Measurements from ENCODE around the gene ATF2.

Gene ATF2

DNA sequence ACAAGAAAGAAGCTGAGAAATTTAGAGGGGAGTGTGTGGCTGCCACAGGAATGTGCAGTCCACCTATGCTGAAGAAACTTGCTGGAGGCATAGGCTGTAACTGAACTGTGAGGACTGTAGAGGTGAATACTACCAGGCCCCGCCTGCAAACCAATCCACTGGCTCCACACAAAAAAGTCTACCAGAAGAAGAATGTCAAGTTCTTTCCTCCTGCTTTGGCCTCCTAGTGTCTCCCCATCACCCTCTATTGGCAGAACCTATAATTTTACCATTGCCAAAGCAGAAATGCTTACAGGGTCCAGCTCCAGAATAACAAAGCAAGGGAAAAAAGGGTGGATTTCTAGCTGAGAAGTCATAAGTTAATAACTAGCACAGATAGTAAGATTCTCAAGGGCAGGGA, 19.4 kb upstream of the ATF2 start:
- Histone ChIP-seq H3K4me3 (no peak overlapping the region), H3K9me3 (ENCODE audit: low read depth, low read length) (no peaks in the 10 kb centered on the region), H3K9ac (ENCODE audit: insufficient read length) (no peak overlapping the region), H3K27ac (no peak overlapping the region), H3K36me3 (ENCODE audit: insufficient read depth, low read length) (no peaks in the 10 kb centered on the region)
- no peak for DNase-seq (ENCODE audit: low read depth, low spot score)
- TF ChIP-seq FOXP2 (optimal IDR thresholded peaks at IDR 0.05; ENCODE audit: control extremely low read depth, extremely low read length, insufficient read depth) (no peak), POLR2AphosphoS5 (IDR thresholded peaks at IDR 0.05; ENCODE audit: borderline replicate concordance, low read depth, low read length) (no peak), EZH2 (IDR thresholded peaks at IDR 0.05) (no peak)

- Histone ChIP-seq H3K36me3 (ENCODE audit: insufficient read depth, low read length) (peaks cover 19% of the 10 kb centered on the region), H3K9ac (ENCODE audit: insufficient read length) (no peak overlapping the region), H3K9me3 (ENCODE audit: low read depth, low read length) (no peaks in the 10 kb centered on the region), H3K4me3 (no peak overlapping the region), H3K27ac (no peak overlapping the region)
- DNase-seq (ENCODE audit: low read depth, low spot score): no peak
- TF ChIP-seq POLR2AphosphoS5 (IDR thresholded peaks at IDR 0.05; ENCODE audit: borderline replicate concordance, low read depth, low read length) (no peak), EZH2 (IDR thresholded peaks at IDR 0.05) (no peak), FOXP2 (optimal IDR thresholded peaks at IDR 0.05; ENCODE audit: control extremely low read depth, extremely low read length, insufficient read depth) (no peak)
These were observed 15.7 kb upstream of the ATF2 start for GRCh38 chr2:175183674-175184073.

DNA sequence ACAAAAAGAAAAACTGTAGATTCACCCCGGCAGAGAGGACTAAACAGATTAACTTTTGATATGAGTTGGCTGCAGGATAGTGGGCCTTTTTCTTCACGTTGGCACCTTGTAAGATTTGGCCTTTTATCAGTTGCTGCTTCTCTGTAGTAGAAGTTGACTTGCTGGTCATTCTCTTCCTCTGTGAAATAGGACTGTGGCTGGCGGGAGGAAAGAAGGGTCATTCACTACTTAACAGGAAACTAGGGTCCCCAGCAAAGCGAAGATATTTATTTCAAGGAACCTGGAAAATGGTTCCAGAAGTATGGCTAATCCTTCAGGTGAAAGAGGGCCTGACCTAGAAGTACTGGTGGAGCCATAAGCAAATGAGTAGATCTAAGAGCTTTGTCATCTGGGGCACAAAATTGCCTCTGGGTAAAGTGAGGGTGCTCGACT, 13.9 kb upstream of the ATF2 start:
- TF ChIP-seq FOXP2 (optimal IDR thresholded peaks at IDR 0.05; ENCODE audit: control extremely low read depth, extremely low read length, insufficient read depth) (peak; percentile 5), POLR2AphosphoS5 (IDR thresholded peaks at IDR 0.05; ENCODE audit: borderline replicate concordance, low read depth, low read length) (no peak)
- Histone ChIP-seq H3K27ac (peak overlapping the region; percentile 83), H3K4me3 (peak overlapping the region; percentile 98), H3K9me3 (ENCODE audit: low read depth, low read length) (no peaks in the 10 kb centered on the region), H3K36me3 (ENCODE audit: insufficient read depth, low read length) (peaks cover 37% of the 10 kb centered on the region), H3K9ac (ENCODE audit: insufficient read length) (peak overlapping the region; percentile 99)
- no peak for DNase-seq (ENCODE audit: low read depth, low spot score)

- peak; percentile 88 for DNase-seq (ENCODE audit: low read depth, low spot score)
- Histone ChIP-seq H3K36me3 (ENCODE audit: insufficient read depth, low read length) (peaks cover 43% of the 10 kb centered on the region), H3K4me3 (peak within 1 kb of the TSS; percentile 98), H3K9ac (ENCODE audit: insufficient read length) (peak within 1 kb of the TSS; percentile 99), H3K9me3 (ENCODE audit: low read depth, low read length) (no peaks in the 10 kb centered on the region), H3K27ac (peak within 1 kb of the TSS; percentile 83)
- TF ChIP-seq POLR2AphosphoS5 (IDR thresholded peaks at IDR 0.05; ENCODE audit: borderline replicate concordance, low read depth, low read length) (peak; percentile 99), FOXP2 (optimal IDR thresholded peaks at IDR 0.05; ENCODE audit: control extremely low read depth, extremely low read length, insufficient read depth) (peak; percentile 67), EZH2 (IDR thresholded peaks at IDR 0.05) (no peak)
These were observed 13.3 kb upstream of the ATF2 start, which contains the start of gene ATP5MC3 for GRCh38 chr2:175181104-175181876. TSS of gene ATP5MC3 (minus strand) at chr2:175181710. CDS start at chr2:175181393, 317 bp downstream.

DNA sequence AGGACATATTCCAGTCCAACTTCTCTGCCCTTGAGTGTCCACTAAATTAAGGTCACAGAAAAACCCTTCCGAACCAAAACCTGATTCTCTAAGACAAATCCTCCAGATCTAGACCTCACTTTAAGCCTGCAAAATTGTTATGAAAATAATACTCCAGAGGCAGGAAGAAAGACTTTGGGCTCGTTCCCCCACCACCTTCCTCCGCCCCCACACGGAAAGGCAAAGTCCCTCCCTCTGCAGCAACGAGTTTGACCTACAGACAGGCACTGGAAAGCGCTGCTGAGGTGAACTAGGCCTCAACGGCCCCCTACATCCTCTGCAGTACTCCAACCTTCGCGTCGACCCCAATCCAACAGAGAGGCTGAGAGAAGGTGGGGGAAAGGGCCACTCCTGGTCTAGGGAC, 12.7 kb upstream of the ATF2 start:
- Histone ChIP-seq H3K27ac (peak overlapping the region; percentile 83; the same call in 1 of the 2 replicates), H3K36me3 (ENCODE audit: insufficient read depth, low read length) (peaks cover 48% of the 10 kb centered on the region), H3K9me3 (ENCODE audit: low read depth, low read length) (no peaks in the 10 kb centered on the region), H3K4me3 (peak overlapping the region; percentile 98), H3K9ac (ENCODE audit: insufficient read length) (peak overlapping the region; percentile 99)
- TF ChIP-seq EZH2 (IDR thresholded peaks at IDR 0.05) (no peak), POLR2AphosphoS5 (IDR thresholded peaks at IDR 0.05; ENCODE audit: borderline replicate concordance, low read depth, low read length) (peak; percentile 36; the same call in 1 of the 2 replicates)
- no peak for DNase-seq (ENCODE audit: low read depth, low spot score)

DNA sequence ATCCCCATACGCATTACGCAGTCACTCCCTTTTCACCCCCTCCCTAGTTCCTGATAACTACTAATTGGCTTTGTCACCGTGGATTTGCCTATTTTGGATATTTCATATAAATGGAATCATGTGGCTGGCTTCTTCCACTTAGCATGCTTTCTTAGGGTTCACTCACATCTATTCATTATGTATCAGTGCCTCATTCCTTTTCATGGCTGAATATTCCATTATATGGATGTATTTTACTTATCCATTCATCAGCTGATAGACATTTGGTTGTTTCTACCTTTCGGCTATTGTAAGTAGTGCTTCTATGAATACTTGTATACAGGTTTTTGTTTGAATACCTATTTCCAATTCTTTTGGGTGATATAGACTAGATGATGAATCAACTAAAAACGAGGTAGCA, 8.6 kb upstream of the ATF2 start:
- no peak for DNase-seq (ENCODE audit: low read depth, low spot score)
- no peak overlapping the region for H3K4me3 ChIP-seq
- TF ChIP-seq POLR2AphosphoS5 (IDR thresholded peaks at IDR 0.05; ENCODE audit: borderline replicate concordance, low read depth, low read length): no peak
- no peak for TF ChIP-seq FOXP2 (optimal IDR thresholded peaks at IDR 0.05; ENCODE audit: control extremely low read depth, extremely low read length, insufficient read depth)
- no peak for TF ChIP-seq EZH2 (IDR thresholded peaks at IDR 0.05)
- H3K36me3 ChIP-seq (ENCODE audit: insufficient read depth, low read length): peaks cover 59% of the 10 kb centered on the region
- no peak overlapping the region; the same call in 1 of the 2 replicates for H3K27ac ChIP-seq
- H3K9ac ChIP-seq (ENCODE audit: insufficient read length): no peak overlapping the region
- no peaks in the 10 kb centered on the region for H3K9me3 ChIP-seq (ENCODE audit: low read depth, low read length)

DNA sequence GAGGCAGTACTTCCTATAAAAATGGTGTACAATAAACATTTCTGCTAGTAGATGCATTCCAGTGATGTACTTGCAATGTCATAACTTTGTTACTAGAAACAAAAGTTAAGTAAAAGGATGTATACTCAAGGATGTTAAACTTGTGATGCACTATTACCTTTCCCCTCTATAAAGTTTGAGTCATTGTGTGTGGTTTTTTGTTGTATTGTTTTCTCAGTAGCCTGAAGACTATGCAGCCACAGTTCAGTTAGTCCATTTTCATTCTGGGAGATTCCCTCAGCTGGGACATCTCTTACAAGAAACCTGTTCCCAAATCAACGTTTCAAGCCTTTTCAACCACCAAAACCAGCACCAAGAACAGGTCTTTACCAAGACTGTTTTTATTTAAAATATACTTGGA, 7.9 kb upstream of the ATF2 start:
- Histone ChIP-seq H3K27ac (no peak overlapping the region), H3K9me3 (ENCODE audit: low read depth, low read length) (no peaks in the 10 kb centered on the region), H3K36me3 (ENCODE audit: insufficient read depth, low read length) (peaks cover 59% of the 10 kb centered on the region), H3K9ac (ENCODE audit: insufficient read length) (no peak overlapping the region), H3K4me3 (no peak overlapping the region)
- TF ChIP-seq FOXP2 (optimal IDR thresholded peaks at IDR 0.05; ENCODE audit: control extremely low read depth, extremely low read length, insufficient read depth) (no peak), EZH2 (IDR thresholded peaks at IDR 0.05) (no peak), POLR2AphosphoS5 (IDR thresholded peaks at IDR 0.05; ENCODE audit: borderline replicate concordance, low read depth, low read length) (no peak)
- DNase-seq (ENCODE audit: low read depth, low spot score): no peak

- Histone ChIP-seq H3K9me3 (ENCODE audit: low read depth, low read length) (no peaks in the 10 kb centered on the region), H3K27ac (no peak overlapping the region), H3K9ac (ENCODE audit: insufficient read length) (no peak overlapping the region), H3K36me3 (ENCODE audit: insufficient read depth, low read length) (peaks cover 56% of the 10 kb centered on the region), H3K4me3 (no peak overlapping the region)
- TF ChIP-seq EZH2 (IDR thresholded peaks at IDR 0.05) (no peak), POLR2AphosphoS5 (IDR thresholded peaks at IDR 0.05; ENCODE audit: borderline replicate concordance, low read depth, low read length) (no peak), FOXP2 (optimal IDR thresholded peaks at IDR 0.05; ENCODE audit: control extremely low read depth, extremely low read length, insufficient read depth) (no peak)
- DNase-seq (ENCODE audit: low read depth, low spot score): no peak
These were observed 7.3 kb upstream of the ATF2 start for GRCh38 chr2:175175320-175175719.
